Hypothalamus (tissue), 51 donors: ENCODE results near the gene PXMP4.

ENCODE experiments used
- DNase-seq, 51 donors: peaks; one replicate each; lab custom pipeline; 2025; lab: John Stamatoyannopoulos, UW

Gene PXMP4

GRCh38 chr20:33672426-33673113 lies 47.5 kb downstream of the PXMP4 start:
- peak in 1 of 51 donors; percentile 14 for DNase-seq

GRCh38 chr20:33671573-33672288 lies 48.4 kb downstream of the PXMP4 start:
- DNase-seq: no peak

- DNase-seq: no peak
These were observed 49.2 kb downstream of the PXMP4 start for GRCh38 chr20:33670715-33671499.

- peak in 1 of 51 donors; percentile 72 for DNase-seq
These were observed 50.1 kb downstream of the PXMP4 start for GRCh38 chr20:33669873-33670640.

GRCh38 chr20:33669224-33669623 lies 50.9 kb downstream of the PXMP4 start:
- DNase-seq: no peak

GRCh38 chr20:33668466-33669155 lies 51.5 kb downstream of the PXMP4 start:
- DNase-seq: no peak

GRCh38 chr20:33667676-33668465 lies 52.2 kb downstream of the PXMP4 start:
- DNase-seq: peak in 47 of 51 donors; percentile 20 to 84 (median 57)

GRCh38 chr20:33667245-33667675 lies 52.9 kb downstream of the PXMP4 start:
- DNase-seq: peak in 27 of 51 donors; percentile 25 to 60 (median 48)

GRCh38 chr20:33666293-33667244 lies 53.5 kb downstream of the PXMP4 start, which contains the start of gene ACTL10:
ACTL10 (plus strand) TSS chr20:33666943; CDS start chr20:33667498, 555 bp downstream.
- peak; percentile 14 to 96 (median 86) for DNase-seq

GRCh38 chr20:33664762-33665144 lies 55.4 kb downstream of the PXMP4 start:
- no peak for DNase-seq

- peak in 2 of 51 donors; percentile 42 to 45 for DNase-seq
These were observed 55.9 kb downstream of the PXMP4 start for GRCh38 chr20:33664085-33664761.

GRCh38 chr20:33663161-33664084 lies 56.7 kb downstream of the PXMP4 start:
- peak in 49 of 51 donors; percentile 26 to 86 (median 64) for DNase-seq

- DNase-seq: no peak
These were observed 57.9 kb downstream of the PXMP4 start, which contains the start of gene C20orf144 for GRCh38 chr20:33662172-33662571. C20orf144 (plus strand) TSS chr20:33662327; CDS start chr20:33662346, 19 bp downstream.

- DNase-seq: no peak
These were observed 59.4 kb downstream of the PXMP4 start for GRCh38 chr20:33660685-33661058.

GRCh38 chr20:33660035-33660684 lies 60.0 kb downstream of the PXMP4 start:
- no peak for DNase-seq
